HG02678 (cell line): ENCODE results near the gene DNAJC19.

ENCODE experiments used
- ATAC-seq: cut with Tn5 transposase; IDR thresholded peaks from one replicate; pipeline ENCODE4 v1.9.1; 2021; ENCODE audit warnings: mild to moderate bottlenecking, moderate library complexity; ENCODE audit not compliant: unreplicated experiment

The DNAJC19 gene

GRCh38 chr3:180962530-180962929 lies 27.0 kb downstream of the DNAJC19 start:
- no peak for ATAC-seq

- no peak for ATAC-seq
Observed at GRCh38 chr3:180961552-180961951, 28.0 kb downstream of the DNAJC19 start.

GRCh38 chr3:180961087-180961486 lies 28.4 kb downstream of the DNAJC19 start:
- no peak for ATAC-seq

DNA sequence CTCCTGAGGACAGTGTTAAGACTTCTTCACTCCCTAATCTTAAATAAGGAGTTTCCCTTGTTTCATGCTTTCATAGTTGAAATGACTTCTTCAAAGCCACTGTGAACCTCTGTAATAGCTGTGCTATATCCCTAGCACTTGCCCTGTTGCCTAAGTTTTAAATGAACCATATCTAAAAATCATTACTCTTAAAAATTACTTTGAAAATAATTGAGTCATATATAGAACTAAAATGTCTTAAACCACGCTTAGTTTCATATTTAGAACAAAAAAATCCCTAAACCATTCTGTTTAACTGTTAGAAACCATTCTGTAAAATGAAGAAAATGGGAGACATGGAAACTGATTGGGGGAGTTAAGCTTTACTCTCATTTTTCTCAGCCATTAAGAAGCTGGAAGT lies 29.8 kb downstream of the DNAJC19 start:
- no peak for ATAC-seq

DNA sequence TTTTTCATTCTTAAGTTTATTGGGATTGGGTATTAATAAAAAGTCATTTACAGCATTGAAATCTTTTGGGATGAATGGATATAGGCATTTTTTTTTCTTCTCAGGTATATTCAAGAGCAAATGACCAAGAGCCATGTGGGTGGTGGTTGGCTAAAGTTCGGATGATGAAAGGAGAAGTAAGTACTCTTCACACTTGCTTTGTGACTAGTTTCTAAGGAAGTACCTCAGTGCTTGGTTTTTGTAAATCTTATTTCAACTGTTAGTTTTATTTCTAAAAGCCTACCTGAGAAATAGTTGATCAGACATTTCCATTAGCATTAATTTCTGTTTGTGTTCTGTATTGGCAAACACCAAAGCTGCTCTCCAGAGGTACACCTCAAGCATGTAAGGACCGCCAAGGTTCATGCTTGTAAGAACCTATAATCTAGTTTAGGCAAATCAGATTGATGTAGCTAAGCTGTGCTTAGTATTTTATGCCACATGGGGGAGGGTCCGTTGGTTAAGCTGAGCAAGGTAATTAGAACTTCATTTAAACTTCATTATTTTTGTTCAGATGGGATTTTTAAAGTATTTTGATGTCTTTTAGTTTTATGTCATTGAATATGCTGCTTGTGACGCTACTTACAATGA lies 41.7 kb downstream of the DNAJC19 start:
- ATAC-seq = peak; percentile 73

- no peak for ATAC-seq
Observed at GRCh38 chr3:180940826-180941225, 48.7 kb downstream of the DNAJC19 start.

- no peak for ATAC-seq
Observed at GRCh38 chr3:180934638-180935037, 54.9 kb downstream of the DNAJC19 start.
